ENCODE results near the gene SLC41A3. TPM values are rescaled to one million over a fixed set of nuclear protein-coding genes. Genes with fewer than 3 reads are reported as not detected.

The SLC41A3 gene
- total RNA-seq, 1 experiment from 2014 or later, result 41.3 TPM

DNA sequence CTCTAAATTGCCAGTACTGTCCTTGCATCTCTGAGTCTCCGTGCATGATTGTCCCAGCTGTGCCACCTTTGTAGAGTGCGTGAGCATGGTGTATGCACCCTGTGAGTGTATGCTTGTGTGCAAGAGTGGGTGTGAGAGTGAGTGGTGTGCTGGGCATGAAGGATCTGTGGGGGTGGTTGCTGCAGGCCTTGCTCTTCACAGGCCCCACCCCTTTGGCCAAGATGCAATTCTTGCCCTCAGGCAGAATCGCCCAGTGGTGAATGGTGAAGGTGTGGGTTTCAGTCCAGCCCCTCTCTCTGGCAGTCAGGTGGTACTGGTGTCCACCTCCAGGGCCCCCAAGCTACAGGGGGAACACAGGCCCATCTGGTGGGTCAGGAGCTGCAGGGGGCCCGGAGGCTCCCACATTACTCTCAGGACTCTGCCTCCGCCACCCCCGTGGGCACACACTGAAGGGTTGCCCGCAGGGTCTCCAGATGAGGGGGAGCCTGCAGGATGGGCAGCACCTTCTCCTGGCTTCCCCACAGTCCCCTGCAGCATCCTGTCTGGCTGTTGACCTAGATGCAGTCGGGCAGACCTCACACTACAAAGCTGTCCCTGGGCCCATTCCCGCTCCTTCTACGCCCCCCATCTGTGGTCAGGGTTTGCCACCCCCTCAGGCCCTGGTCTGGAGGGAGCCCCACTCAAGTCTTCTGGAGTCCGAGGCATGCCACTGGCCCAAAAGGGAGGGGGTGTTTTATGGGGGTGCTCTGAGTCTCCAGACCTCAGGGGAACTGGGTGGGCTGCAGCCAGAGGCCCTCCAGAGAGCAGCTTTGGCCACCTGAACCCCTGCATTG, 123.3 kb downstream of the SLC41A3 start:
- no peaks in the 10 kb centered on the region for H3K9me3 ChIP-seq
- H3K4me1 ChIP-seq, result no peaks in the 10 kb centered on the region
- no peaks in the 10 kb centered on the region for H3K4me1 Mint-ChIP-seq (ENCODE audit: low read depth, unreplicated experiment)
- intact Hi-C loops (cut with micrococcal nuclease; ENCODE audit: unreplicated experiment), result no loop called here
- BruUV-seq (replicated peaks), result no TSS peak
- H3K4me3 Mint-ChIP-seq (ENCODE audit: unreplicated experiment), result no peak overlapping the region
- DNase-seq, result no peak
- no peak overlapping the region for H3K4me3 ChIP-seq (ENCODE audit: low read depth, low read length)
- H3K27me3 Mint-ChIP-seq (ENCODE audit: insufficient read depth, unreplicated experiment), result no peaks in the 10 kb centered on the region
- ChIA-PET POLR2A (no interaction called here), CTCF (no interaction called here)
- TF ChIP-seq, protein P1, sequence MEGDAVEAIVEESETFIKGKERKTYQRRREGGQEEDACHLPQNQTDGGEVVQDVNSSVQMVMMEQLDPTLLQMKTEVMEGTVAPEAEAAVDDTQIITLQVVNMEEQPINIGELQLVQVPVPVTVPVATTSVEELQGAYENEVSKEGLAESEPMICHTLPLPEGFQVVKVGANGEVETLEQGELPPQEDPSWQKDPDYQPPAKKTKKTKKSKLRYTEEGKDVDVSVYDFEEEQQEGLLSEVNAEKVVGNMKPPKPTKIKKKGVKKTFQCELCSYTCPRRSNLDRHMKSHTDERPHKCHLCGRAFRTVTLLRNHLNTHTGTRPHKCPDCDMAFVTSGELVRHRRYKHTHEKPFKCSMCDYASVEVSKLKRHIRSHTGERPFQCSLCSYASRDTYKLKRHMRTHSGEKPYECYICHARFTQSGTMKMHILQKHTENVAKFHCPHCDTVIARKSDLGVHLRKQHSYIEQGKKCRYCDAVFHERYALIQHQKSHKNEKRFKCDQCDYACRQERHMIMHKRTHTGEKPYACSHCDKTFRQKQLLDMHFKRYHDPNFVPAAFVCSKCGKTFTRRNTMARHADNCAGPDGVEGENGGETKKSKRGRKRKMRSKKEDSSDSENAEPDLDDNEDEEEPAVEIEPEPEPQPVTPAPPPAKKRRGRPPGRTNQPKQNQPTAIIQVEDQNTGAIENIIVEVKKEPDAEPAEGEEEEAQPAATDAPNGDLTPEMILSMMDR (IDR thresholded peaks at IDR 0.05; ENCODE audit: insufficient read depth in 1 of 2, low read depth in 1 of 2, low read length in 1 of 2, severe bottlenecking in 1 of 2, unreplicated experiment in 1 of 2), result no peak
- H3K36me3 ChIP-seq (ENCODE audit: control insufficient read depth, insufficient read depth, low read length), result no peaks in the 10 kb centered on the region
- H3K9me3 Mint-ChIP-seq (ENCODE audit: unreplicated experiment), result no peaks in the 10 kb centered on the region
- H3K36me3 Mint-ChIP-seq (ENCODE audit: insufficient read depth, unreplicated experiment), result no peaks in the 10 kb centered on the region
- no peaks in the 10 kb centered on the region for H3K27me3 ChIP-seq (replicated peaks; ENCODE audit: control insufficient read depth, insufficient read depth, low read length)
- no peak overlapping the region for H3K27ac Mint-ChIP-seq (ENCODE audit: unreplicated experiment)

DNA sequence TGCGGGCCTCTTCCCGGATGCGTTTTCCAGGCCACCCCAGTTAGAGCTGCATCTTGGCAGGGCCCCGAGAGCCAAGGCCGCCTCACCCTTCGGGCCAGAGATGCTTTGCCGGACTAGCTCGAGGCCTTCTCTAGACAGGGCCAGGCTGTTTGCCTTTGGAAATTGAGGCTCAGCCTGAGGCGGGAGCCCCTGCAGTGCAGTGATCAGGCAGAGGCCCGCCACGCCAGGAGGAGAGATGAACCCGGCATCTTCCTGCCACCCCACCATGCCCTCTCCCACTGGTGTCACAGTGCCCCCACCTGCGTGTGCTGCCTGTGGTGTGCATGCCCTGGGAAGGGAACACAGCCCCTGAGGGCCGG, 123.9 kb downstream of the SLC41A3 start:
- POLR2A ChIA-PET, result no interaction called here
- no peaks in the 10 kb centered on the region for H3K4me1 Mint-ChIP-seq (ENCODE audit: low read depth, unreplicated experiment)
- BruUV-seq (replicated peaks), result no TSS peak

DNA sequence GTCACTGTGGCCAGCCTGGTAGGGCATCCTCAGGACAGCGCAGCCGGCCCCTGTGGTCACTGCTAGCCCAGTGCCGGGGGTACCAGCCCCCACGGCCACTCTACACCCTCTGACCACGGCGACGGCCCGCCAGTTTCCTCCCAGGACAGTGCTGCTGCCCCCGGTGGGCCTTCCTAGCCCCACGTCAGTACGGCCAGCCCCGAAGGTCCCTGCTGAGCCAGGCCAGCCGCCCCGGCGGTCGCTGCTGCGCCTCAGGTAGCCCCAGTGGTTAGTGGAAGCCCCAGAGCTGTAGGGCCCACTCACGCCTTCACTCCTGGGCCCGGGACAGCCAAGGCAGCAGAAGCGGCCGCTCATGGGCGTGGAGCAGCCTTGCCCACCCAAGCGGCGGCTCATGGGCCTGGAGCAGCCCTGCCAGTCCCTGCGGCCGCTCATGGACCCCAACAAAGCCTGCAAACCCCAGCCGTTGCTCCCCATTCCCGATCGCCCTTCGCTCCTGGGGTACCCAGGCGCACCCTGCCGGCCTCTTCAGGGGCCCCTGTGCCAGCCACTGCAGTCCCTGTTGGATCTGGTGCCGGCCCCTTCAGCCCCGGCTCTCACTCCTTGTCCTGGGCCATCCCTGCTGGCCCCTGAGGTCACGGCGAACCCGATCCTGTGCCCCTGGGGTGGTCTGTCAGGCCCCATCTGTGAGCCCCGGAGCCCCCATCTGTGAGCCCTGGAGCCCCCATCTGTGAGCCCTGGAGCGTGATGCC, 124.4 kb downstream of the SLC41A3 start:
- Mint-ChIP-seq H3K4me3 (ENCODE audit: unreplicated experiment) (no peak overlapping the region), H3K4me1 (ENCODE audit: low read depth, unreplicated experiment) (no peaks in the 10 kb centered on the region), H3K27ac (ENCODE audit: unreplicated experiment) (no peak overlapping the region), H3K27me3 (ENCODE audit: insufficient read depth, unreplicated experiment) (no peaks in the 10 kb centered on the region), H3K36me3 (ENCODE audit: insufficient read depth, unreplicated experiment) (no peaks in the 10 kb centered on the region), H3K9me3 (ENCODE audit: unreplicated experiment) (no peaks in the 10 kb centered on the region)
- ChIA-PET POLR2A (no interaction called here), CTCF (no interaction called here)
- no peak for DNase-seq
- BruUV-seq (replicated peaks), result no TSS peak
- no peaks in the 10 kb centered on the region for H3K4me1 ChIP-seq
- H3K36me3 ChIP-seq (ENCODE audit: control insufficient read depth, insufficient read depth, low read length), result no peaks in the 10 kb centered on the region
- TF ChIP-seq, protein P1 (IDR thresholded peaks at IDR 0.05; ENCODE audit: insufficient read depth in 1 of 2, low read depth in 1 of 2, low read length in 1 of 2, severe bottlenecking in 1 of 2, unreplicated experiment in 1 of 2), result no peak
- intact Hi-C loops (cut with micrococcal nuclease; ENCODE audit: unreplicated experiment), result no loop called here
- H3K4me3 ChIP-seq (ENCODE audit: low read depth, low read length), result no peak overlapping the region
- no peaks in the 10 kb centered on the region for H3K27me3 ChIP-seq (replicated peaks; ENCODE audit: control insufficient read depth, insufficient read depth, low read length)
- no peaks in the 10 kb centered on the region for H3K9me3 ChIP-seq

More for the DNA sequence above, 123.9 kb downstream of the SLC41A3 start:
- Mint-ChIP-seq H3K27ac (ENCODE audit: unreplicated experiment) (no peak overlapping the region), H3K4me3 (ENCODE audit: unreplicated experiment) (no peak overlapping the region), H3K9me3 (ENCODE audit: unreplicated experiment) (no peaks in the 10 kb centered on the region), H3K27me3 (ENCODE audit: insufficient read depth, unreplicated experiment) (no peaks in the 10 kb centered on the region), H3K36me3 (ENCODE audit: insufficient read depth, unreplicated experiment) (no peaks in the 10 kb centered on the region)
- Histone ChIP-seq H3K9me3 (no peaks in the 10 kb centered on the region), H3K27me3 (replicated peaks; ENCODE audit: control insufficient read depth, insufficient read depth, low read length) (no peaks in the 10 kb centered on the region), H3K36me3 (ENCODE audit: control insufficient read depth, insufficient read depth, low read length) (no peaks in the 10 kb centered on the region), H3K4me1 (no peaks in the 10 kb centered on the region), H3K4me3 (ENCODE audit: low read depth, low read length) (no peak overlapping the region)
- intact Hi-C loops (cut with micrococcal nuclease; ENCODE audit: unreplicated experiment), result no loop called here
- CTCF ChIA-PET, result no interaction called here
- no peak for DNase-seq
- TF ChIP-seq, protein P1 (IDR thresholded peaks at IDR 0.05; ENCODE audit: insufficient read depth in 1 of 2, low read depth in 1 of 2, low read length in 1 of 2, severe bottlenecking in 1 of 2, unreplicated experiment in 1 of 2), result no peak
